OCI-LY7 (cell line): ENCODE data around the gene LRGUK.

Experiments
- EZH2phosphoT487 ChIP-seq: fragments of 200-600 bp; sonication (generic); IDR thresholded peaks from 2 replicates; pipeline ENCODE4 v1.6.1; 2018; ENCODE audit warnings: low read depth, borderline replicate concordance, mild to moderate bottlenecking, mixed run types, antibody characterized with exemption, low read length, moderate library complexity, mixed read lengths
- TF ChIP-seq, protein P1 (sequence below): fragments of 200-600 bp; sonication (generic); conservative IDR thresholded peaks from 2 replicates; pipeline ENCODE4 v1.5.1; 2014; ENCODE audit warnings: mild to moderate bottlenecking, antibody characterized with exemption, low read length, moderate library complexity, mixed read lengths

DNA sequence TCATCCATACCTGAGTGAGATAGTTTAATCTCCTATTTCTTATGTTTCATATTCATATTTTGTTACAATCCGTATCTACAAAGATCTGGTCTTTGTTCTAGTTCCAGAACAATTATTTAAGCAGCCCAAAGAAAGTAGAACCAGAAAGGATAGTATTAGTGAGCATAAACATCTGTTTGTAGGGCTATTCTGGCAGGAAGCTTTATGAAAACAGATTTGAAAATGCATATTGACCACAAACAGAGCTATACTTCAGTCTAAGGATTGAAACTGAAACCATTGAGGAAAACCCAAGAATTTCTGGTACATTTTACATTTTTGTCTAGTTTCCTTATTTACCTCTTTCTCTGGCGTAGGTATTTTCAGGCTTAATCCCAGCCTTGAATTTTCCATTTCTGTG is 28.1 kb downstream of the LRGUK start:
- TF ChIP-seq, protein P1, sequence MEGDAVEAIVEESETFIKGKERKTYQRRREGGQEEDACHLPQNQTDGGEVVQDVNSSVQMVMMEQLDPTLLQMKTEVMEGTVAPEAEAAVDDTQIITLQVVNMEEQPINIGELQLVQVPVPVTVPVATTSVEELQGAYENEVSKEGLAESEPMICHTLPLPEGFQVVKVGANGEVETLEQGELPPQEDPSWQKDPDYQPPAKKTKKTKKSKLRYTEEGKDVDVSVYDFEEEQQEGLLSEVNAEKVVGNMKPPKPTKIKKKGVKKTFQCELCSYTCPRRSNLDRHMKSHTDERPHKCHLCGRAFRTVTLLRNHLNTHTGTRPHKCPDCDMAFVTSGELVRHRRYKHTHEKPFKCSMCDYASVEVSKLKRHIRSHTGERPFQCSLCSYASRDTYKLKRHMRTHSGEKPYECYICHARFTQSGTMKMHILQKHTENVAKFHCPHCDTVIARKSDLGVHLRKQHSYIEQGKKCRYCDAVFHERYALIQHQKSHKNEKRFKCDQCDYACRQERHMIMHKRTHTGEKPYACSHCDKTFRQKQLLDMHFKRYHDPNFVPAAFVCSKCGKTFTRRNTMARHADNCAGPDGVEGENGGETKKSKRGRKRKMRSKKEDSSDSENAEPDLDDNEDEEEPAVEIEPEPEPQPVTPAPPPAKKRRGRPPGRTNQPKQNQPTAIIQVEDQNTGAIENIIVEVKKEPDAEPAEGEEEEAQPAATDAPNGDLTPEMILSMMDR: no peak
- TF ChIP-seq EZH2phosphoT487: no peak
